Putamen (tissue), 1 donor: ENCODE results near the gene CSRNP2.
"Not testable (repeated sequence)": the region's sequence is repeated elsewhere in the genome, so short reads cannot be mapped to it uniquely, and the experiment has no call there.

Source experiments
- DNase-seq: peaks from one replicate; pipeline ENCODE4 v3.0.0-alpha.2; 2016; ENCODE audit warnings: low spot score

CSRNP2 gene

GRCh38 chr12:51027342-51027835, 56.0 kb downstream of the CSRNP2 start:
- DNase-seq, result no peak

- peak; percentile 97 for DNase-seq
These were observed 57.4 kb downstream of the CSRNP2 start, which contains the start of gene SLC11A2 for GRCh38 chr12:51025836-51026638. Gene SLC11A2 (minus strand): TSS chr12:51026384. CDS start chr12:51010728, 15,656 bp downstream.

DNA sequence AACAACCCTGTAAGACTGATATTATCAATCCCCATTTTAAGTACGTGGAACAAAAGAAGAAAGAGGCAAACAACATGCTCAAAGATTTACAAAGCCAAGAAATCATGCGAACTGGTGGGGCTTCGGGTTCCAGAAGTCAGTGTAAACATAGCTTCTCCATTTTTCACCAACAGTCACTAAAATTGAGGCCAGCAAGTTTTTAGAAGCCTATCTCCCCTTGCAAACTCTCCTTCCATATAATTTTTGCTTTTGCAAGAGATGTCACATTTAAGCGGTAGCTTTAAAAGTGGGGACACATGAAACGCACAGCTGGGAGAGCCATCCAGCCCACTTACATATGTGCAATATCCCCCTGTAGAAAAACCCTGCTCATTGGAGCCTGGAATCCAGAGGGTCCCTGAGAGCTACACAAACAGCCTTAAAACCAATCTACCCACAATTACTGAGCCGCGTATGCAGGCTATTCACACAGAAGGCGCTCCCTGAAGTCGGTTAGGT, 58.0 kb downstream of the CSRNP2 start:
- DNase-seq, result no peak

DNA sequence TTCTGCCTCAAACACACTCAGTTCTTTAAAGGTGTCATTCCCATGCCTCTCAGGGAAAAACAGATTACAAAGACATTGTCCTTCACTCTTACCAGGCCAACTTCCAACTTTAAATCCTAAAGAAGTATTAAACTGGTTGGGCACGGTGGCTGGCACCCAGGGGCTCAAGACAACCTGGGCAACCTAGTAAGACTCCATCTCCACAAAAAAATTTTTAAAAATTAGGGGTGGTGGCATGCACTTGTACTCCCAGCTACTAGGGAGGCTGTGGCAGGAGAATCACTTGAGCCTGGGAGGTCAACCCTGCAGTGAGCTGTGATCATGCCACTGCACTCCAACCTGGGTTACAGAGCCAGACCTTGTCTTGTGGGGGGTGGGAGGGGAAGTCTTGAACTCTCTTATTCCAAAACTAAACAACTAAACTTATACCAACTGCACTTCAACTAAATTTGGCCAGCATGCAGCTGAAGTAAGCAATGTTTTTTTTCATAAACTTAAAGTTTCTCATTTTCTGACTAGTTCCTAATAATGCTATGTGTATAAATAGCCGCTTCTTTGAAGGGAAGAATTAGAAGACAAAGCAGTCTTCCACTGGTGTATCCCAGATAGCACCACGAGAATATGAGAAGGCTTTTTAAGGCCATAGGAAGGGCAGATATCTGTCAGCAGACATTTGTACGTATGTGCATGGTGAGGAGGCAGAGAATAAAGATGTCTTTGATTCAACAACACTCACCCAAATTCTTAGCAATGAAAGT, 59.6 kb downstream of the CSRNP2 start:
- no peak for DNase-seq

DNA sequence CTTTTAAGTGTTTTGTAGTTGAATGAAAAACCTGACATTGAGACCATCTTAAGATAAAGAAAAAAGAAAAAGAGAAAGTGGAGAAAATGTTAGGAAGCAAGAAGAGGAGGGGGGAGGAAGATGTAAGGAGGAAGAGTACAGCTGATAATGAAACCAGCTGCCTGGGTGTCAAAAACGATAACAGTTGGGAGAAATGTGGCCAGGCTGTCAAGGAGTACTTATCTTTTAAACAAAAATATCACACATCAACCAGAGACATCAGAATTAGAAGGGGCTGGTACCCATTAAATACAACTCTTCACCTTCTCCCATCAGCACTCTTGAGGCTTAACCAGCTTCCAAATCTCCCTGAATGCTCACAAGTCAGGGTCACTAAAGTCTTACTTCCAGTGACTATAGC, 61.7 kb downstream of the CSRNP2 start:
- no peak for DNase-seq

DNA sequence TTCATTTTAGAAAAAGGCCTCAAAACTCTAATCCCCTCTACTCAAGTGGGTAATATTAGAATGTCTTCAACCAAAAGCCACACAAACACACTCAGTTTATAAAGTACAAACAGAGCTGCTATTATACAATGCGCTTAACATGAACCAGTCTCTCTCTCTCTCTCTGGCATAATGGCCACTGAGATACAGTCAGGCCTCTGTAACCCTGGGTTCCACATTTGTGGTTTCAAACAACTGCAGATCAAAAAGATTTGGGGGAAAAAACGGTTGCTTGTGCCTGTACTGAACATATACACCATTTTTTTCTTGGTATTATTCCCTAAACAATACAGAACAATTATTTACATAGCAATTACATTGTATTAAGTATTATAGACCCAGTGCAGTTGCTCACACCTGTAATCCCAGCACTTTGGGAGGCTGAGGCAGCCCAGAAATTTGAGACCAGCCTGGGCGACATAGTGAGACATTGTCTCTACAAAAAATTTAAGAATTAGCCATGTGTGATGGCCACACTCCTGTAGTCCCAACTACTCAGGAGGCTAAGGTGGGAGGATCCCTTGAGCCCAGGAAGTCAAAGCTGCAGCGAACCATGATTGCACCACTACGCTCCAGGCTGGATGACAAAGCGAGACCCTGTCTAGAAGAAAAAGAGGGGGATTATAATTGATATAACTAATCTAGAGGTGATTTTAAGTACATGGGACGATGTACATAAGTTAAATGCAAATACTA, 62.8 kb downstream of the CSRNP2 start:
- peak; percentile 74 for DNase-seq

GRCh38 chr12:51019927-51020326, 63.5 kb downstream of the CSRNP2 start:
- no peak for DNase-seq

DNA sequence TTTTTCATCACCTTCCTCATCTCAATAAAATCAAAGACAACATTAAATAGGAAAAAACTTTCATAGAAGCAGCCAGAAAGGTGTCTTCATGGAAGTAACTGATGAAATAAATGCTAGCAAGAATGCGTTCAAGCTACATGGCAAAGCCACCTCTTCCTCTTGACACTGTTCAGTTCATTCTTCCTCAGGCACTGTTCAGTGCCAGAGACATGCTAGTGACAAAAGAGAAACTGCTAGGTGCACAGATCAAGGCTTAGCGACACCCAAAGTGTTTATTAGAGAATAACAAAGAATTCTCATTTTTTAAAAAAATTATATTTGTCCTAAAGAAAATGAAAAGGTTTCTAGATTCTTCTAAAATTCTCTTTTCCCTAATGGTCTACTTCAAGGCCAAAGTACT, 64.4 kb downstream of the CSRNP2 start:
- DNase-seq, result no peak

GRCh38 chr12:51017452-51017851, 65.9 kb downstream of the CSRNP2 start:
- DNase-seq, result no peak

DNA sequence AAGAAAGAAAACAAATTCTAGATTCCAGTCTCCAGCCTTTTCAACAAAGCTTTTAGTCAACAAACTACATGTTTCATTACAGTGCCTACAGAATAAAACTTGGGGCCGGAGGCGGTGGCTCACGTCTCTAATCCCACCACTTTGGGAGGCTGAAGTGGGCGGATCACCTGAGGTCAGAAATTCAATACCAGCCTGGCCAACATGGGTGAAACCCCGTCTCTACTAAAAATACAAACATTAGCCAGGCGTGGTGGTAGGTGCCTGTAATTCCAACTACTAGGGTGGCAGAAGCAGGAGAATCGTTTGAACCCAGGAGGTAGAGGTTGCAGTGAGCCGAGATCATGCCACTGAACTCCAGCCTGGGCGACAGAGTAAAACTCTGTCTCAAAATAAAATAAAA, 68.9 kb downstream of the CSRNP2 start:
- not testable (repeated sequence) for DNase-seq

GRCh38 chr12:51013441-51013840, 70.0 kb downstream of the CSRNP2 start:
- no peak for DNase-seq

DNA sequence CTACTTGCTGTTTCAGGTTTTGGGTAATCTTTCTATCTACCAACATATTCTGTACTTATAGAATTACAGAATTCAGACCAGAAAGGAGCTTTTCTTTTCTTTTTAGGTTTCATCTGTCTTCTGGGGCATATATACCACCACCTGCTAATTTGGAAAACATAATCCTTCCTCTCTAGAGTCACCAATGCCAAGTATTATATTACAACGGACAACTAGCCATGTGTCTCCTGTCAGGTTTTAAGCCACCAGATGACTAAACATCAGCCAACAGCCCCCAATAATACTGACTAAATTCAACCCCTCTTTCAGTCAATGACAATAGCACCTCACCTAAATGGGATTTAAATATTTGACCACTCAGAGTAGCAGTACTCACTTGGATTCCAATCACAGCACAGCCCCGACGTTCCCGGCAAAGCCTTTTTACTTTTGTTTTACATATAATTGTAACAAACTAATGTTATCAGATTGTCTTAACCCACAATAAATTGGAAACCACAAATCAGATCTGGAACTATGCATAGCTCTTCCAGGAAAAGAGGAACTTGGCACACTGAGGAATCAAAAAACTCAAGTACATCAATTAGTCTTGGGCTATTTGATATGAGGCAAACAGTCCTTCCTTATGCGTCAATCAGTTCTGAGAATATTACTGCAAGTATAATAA, 70.7 kb downstream of the CSRNP2 start:
- DNase-seq, result no peak

DNA sequence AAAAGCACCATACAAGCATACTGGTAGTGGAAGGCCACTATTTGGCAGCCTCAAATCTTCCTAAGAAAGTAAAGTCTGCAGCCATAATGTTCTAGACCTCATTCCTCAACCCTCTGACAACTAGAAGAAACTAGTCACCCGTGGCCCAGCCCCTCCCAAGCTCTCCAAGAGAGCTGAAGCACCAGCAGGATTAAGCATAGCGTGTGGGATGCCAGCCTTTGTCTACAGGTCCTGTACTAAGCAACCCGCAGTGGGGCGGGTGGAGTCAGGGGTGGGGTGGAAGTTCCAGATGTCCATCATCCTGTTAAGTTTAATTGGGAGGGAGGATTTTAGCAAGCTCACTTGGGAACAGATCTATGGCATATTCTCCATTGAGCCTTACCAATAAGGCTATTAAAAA, 71.4 kb downstream of the CSRNP2 start:
- no peak for DNase-seq
